ENCODE results near the gene METTL6.
"Not testable (repeated sequence)": the region's sequence is repeated elsewhere in the genome, so short reads cannot be mapped to it uniquely, and the experiment has no call there.

METTL6 gene

GRCh38 chr3:15367059-15367458 lies 60.3 kb downstream of the METTL6 start:
- Histone ChIP-seq H3K27ac (ENCODE audit: low read depth, low read length, severe bottlenecking) (no peak overlapping the region), H3K4me1 (ENCODE audit: control insufficient read depth, insufficient read depth, low read length, poor library complexity, severe bottlenecking) (peaks cover 4% of the 10 kb centered on the region), H3K36me3 (ENCODE audit: control insufficient read depth, insufficient read depth, low read length) (no peaks in the 10 kb centered on the region), H3K4me3 (ENCODE audit: extremely low read depth, insufficient read depth, low read length, poor library complexity, severe bottlenecking) (no peak overlapping the region), H3K9me3 (ENCODE audit: control insufficient read depth, low read length) (peaks cover 8% of the 10 kb centered on the region)
- WGBS, 2 experiments (ENCODE audit: insufficient coverage in 2 of 2) = 80% methylated on average over 1 of the region's 1 CpG; no CpG with 5 or more reads in 1 of the 2 experiments

GRCh38 chr3:15364078-15364477 lies 63.3 kb downstream of the METTL6 start:
- H3K9me3 ChIP-seq (ENCODE audit: control insufficient read depth, low read length); H3K27ac ChIP-seq (ENCODE audit: low read depth, low read length, severe bottlenecking); H3K36me3 ChIP-seq (ENCODE audit: control insufficient read depth, insufficient read depth, low read length); H3K4me3 ChIP-seq (ENCODE audit: extremely low read depth, insufficient read depth, low read length, poor library complexity, severe bottlenecking): not testable (repeated sequence)
- WGBS, 2 experiments (ENCODE audit: insufficient coverage in 2 of 2) = 78 to 80% methylated on average over 3 to 4 of the region's 6 CpGs
- H3K4me1 ChIP-seq (ENCODE audit: control insufficient read depth, insufficient read depth, low read length, poor library complexity, severe bottlenecking) = peaks cover 11% of the 10 kb centered on the region

- Histone ChIP-seq H3K9me3 (ENCODE audit: control insufficient read depth, low read length) (peaks cover 8% of the 10 kb centered on the region), H3K27ac (ENCODE audit: low read depth, low read length, severe bottlenecking) (no peak overlapping the region), H3K4me1 (ENCODE audit: control insufficient read depth, insufficient read depth, low read length, poor library complexity, severe bottlenecking) (peaks cover 8% of the 10 kb centered on the region), H3K4me3 (ENCODE audit: extremely low read depth, insufficient read depth, low read length, poor library complexity, severe bottlenecking) (no peak overlapping the region), H3K36me3 (ENCODE audit: control insufficient read depth, insufficient read depth, low read length) (no peaks in the 10 kb centered on the region)
- 58 to 66% methylated on average over 9 of the region's 11 CpGs for WGBS, 2 experiments (ENCODE audit: insufficient coverage in 2 of 2)
Measured at GRCh38 chr3:15361494-15362214, 65.7 kb downstream of the METTL6 start.

GRCh38 chr3:15360788-15361493 lies 66.4 kb downstream of the METTL6 start:
- Histone ChIP-seq H3K36me3 (ENCODE audit: control insufficient read depth, insufficient read depth, low read length) (no peaks in the 10 kb centered on the region), H3K27ac (ENCODE audit: low read depth, low read length, severe bottlenecking) (no peak overlapping the region), H3K9me3 (ENCODE audit: control insufficient read depth, low read length) (peaks cover 8% of the 10 kb centered on the region), H3K4me1 (ENCODE audit: control insufficient read depth, insufficient read depth, low read length, poor library complexity, severe bottlenecking) (peaks cover 8% of the 10 kb centered on the region), H3K4me3 (ENCODE audit: extremely low read depth, insufficient read depth, low read length, poor library complexity, severe bottlenecking) (no peak overlapping the region)
- no CpG with 5 or more reads among the region's 1 CpG for WGBS, 2 experiments (ENCODE audit: insufficient coverage in 2 of 2)
